Measurements from ENCODE around the gene DNAJC25.

The DNAJC25 gene

DNA sequence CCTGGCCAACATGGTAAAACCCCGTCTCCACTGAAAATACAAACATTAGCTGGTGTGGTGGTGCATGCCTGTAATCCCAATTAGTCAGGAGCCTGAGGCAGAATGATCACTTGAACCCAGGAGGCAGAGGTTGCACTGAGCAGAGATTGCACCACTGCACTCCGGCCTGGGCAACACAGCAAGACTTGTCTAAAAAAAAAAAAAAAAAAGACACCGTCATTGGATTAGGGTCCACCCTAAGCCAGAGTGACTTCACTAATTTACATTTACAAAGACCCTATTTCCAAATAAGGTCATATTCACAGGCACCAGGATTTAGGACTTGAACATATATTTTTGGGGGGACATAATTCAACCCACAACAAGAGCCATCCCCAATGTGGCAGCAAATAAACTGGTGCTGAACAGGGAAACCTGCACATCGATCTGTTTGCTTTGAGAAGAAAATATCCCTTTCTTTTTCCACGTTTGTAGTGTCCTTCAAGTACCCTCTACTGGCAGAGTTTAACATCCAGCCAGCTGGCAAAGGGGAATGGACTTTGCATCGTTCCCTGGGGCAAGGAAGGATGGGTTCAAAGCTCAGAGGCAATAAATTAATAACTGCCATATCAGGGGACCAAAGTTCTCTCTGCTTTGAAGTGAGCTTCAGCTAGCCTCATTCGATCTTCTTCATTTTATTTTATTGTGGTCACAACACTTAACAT is 3.7 kb upstream of the DNAJC25 start:
- TF ChIP-seq EGR1 (IDR thresholded peaks at IDR 0.05) (no peak), REST (IDR thresholded peaks at IDR 0.05; ENCODE audit: low read depth) (no peak), EP300 (IDR thresholded peaks at IDR 0.05; ENCODE audit: borderline replicate concordance) (no peak), CEBPB (IDR thresholded peaks at IDR 0.05) (no peak), TEAD4 (IDR thresholded peaks at IDR 0.05) (no peak), TCF12 (IDR thresholded peaks at IDR 0.05; ENCODE audit: low read depth) (no peak), USF1 (IDR thresholded peaks at IDR 0.05) (no peak), TAF1 (IDR thresholded peaks at IDR 0.05; ENCODE audit: low read depth) (no peak), ZBTB7A (IDR thresholded peaks at IDR 0.05; ENCODE audit: low read depth) (no peak), CREB1 (IDR thresholded peaks at IDR 0.05; ENCODE audit: low read depth) (no peak)
- TF ChIP-seq, protein P1, sequence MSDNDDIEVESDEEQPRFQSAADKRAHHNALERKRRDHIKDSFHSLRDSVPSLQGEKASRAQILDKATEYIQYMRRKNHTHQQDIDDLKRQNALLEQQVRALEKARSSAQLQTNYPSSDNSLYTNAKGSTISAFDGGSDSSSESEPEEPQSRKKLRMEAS (IDR thresholded peaks at IDR 0.05): no peak

- TF ChIP-seq EGR1 (IDR thresholded peaks at IDR 0.05) (no peak), EP300 (IDR thresholded peaks at IDR 0.05; ENCODE audit: borderline replicate concordance) (no peak), FOXM1 (IDR thresholded peaks at IDR 0.05; ENCODE audit: borderline replicate concordance, low read depth) (no peak), CEBPB (IDR thresholded peaks at IDR 0.05) (no peak), YY1 (IDR thresholded peaks at IDR 0.05; ENCODE audit: low read depth) (no peak), TAF1 (IDR thresholded peaks at IDR 0.05; ENCODE audit: low read depth) (no peak), CREB1 (IDR thresholded peaks at IDR 0.05; ENCODE audit: low read depth) (no peak), RAD21 (IDR thresholded peaks at IDR 0.05; ENCODE audit: low read depth) (no peak), ZBTB7A (IDR thresholded peaks at IDR 0.05; ENCODE audit: low read depth) (no peak), REST (IDR thresholded peaks at IDR 0.05; ENCODE audit: low read depth) (no peak), USF1 (IDR thresholded peaks at IDR 0.05) (no peak), TEAD4 (IDR thresholded peaks at IDR 0.05) (no peak), NFIC (IDR thresholded peaks at IDR 0.05) (no peak), TCF12 (IDR thresholded peaks at IDR 0.05; ENCODE audit: low read depth) (no peak)
- TF ChIP-seq, protein P1 (IDR thresholded peaks at IDR 0.05): no peak
These were observed 2.7 kb upstream of the DNAJC25 start for GRCh38 chr9:111628411-111628810.

DNA sequence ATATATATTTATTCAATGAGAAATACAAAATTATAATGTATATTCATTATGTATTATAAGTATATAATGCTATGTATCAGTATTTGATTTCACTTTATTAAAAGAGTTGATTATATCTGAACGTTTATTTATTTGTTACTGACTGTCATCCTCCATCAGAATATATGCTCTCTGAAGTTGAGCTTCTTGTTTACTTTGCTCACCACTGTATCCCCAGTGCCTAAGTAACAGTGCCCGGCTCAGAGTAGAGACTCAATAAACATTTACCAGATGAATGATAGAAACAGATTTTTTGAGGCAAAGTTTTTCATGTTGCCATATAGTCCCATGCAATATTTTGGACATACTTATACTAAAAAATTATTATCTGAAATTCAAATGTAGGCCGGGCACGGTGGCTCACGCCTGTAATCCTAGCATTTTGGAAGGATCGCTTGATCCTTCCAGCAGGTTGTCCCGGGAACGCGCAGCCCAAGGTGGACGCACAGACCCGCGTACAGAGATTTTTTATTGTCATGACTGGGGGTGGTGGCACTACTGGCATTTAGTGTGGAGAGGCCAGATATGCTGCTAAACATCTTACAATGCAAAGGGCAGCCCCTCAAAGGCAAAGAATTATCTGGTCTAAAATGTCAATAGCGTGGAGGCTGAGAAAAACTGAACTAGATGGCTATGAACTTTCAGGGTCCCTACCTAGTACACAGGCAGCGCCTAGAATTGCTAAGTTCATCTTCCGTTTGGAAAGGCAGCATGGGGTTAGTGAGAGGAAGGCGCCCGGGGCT is 761 bp upstream of the DNAJC25 start:
- TF ChIP-seq TEAD4 (IDR thresholded peaks at IDR 0.05) (no peak), TAF1 (IDR thresholded peaks at IDR 0.05; ENCODE audit: low read depth) (no peak), CEBPB (IDR thresholded peaks at IDR 0.05) (no peak), CREB1 (IDR thresholded peaks at IDR 0.05; ENCODE audit: low read depth) (no peak), FOXM1 (IDR thresholded peaks at IDR 0.05; ENCODE audit: borderline replicate concordance, low read depth) (no peak), NFIC (IDR thresholded peaks at IDR 0.05) (no peak)
- TF ChIP-seq, protein P1 (IDR thresholded peaks at IDR 0.05): no peak

DNA sequence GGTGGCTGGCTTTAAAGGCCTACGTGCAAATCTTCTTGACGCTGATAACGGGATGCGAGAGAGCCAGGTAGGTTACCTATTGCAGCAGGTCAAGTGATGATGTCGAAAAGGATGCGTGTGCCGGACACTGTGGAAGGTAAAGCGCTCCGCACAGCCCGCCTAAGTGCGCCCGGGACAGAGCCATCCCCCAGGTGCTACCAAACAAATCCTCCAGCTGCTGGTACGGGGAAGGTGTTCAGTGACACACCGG is 245 bp upstream of the DNAJC25 start:
- TF ChIP-seq RAD21 (IDR thresholded peaks at IDR 0.05; ENCODE audit: low read depth) (peak; percentile 11; the same call in 1 of the 2 replicates), FOXM1 (IDR thresholded peaks at IDR 0.05; ENCODE audit: borderline replicate concordance, low read depth) (no peak), CEBPB (IDR thresholded peaks at IDR 0.05) (no peak), USF1 (IDR thresholded peaks at IDR 0.05) (peak; percentile 66), CREB1 (IDR thresholded peaks at IDR 0.05; ENCODE audit: low read depth) (no peak), TCF12 (IDR thresholded peaks at IDR 0.05; ENCODE audit: low read depth) (peak; percentile 56; the same call in 1 of the 2 replicates), TEAD4 (IDR thresholded peaks at IDR 0.05) (0 out of 2 replicates have a peak, but pooled peaks have one; percentile 29), YY1 (IDR thresholded peaks at IDR 0.05; ENCODE audit: low read depth) (peak; percentile 70; the same call in 1 of the 2 replicates), EGR1 (IDR thresholded peaks at IDR 0.05) (no peak), NFIC (IDR thresholded peaks at IDR 0.05) (no peak), ZBTB7A (IDR thresholded peaks at IDR 0.05; ENCODE audit: low read depth) (no peak), EP300 (IDR thresholded peaks at IDR 0.05; ENCODE audit: borderline replicate concordance) (no peak), REST (IDR thresholded peaks at IDR 0.05; ENCODE audit: low read depth) (no peak), TAF1 (IDR thresholded peaks at IDR 0.05; ENCODE audit: low read depth) (no peak)
- TF ChIP-seq, protein P1 (IDR thresholded peaks at IDR 0.05): 0 out of 2 replicates have a peak, but pooled peaks have one; percentile 61
